ENCODE data around the gene PHF21A. TPM values are rescaled to one million over a fixed set of nuclear protein-coding genes. Genes with fewer than 3 reads are reported as not detected.

Gene PHF21A
- total RNA-seq, 1 experiment from 2014 or later = 7.0 TPM

DNA sequence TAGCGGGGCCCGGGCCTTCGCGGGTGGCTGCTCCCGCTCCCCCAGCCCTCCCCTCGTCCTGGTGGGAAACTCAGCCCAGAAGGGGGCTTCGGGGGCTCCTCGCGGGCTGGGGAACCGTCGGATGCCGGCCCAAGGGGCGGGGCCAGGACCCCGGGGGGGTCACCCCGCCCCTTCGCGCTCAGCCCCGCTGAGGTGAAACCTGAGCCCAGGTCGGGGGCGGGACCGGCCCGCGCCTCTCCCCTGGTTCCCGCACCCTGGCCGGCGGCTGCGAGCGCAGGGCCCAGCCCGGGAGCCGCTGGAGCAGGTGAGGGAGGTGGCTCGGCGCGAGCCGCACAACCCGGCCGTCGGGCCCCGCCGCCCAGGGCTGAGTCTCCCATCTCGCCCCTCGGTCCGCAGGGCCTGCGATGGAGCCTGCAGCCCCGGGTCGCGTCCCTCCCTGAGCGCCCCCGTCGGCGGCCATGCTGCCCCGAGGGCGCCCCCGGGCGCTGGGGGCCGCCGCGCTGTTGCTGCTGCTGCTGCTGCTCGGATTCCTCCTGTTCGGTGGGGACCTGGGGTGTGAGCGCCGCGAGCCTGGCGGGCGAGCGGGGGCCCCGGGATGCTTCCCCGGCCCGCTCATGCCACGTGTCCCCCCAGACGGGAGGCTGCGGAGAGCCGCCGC is 198.7 kb downstream of the PHF21A start, which contains the start of gene LARGE2:
Gene LARGE2, plus strand, starts transcription at position 232 of the 658 bp plus-strand sequence. Its CDS starts 227 bp downstream, at position 459.
- no peak for DNase-seq (ENCODE audit: low read depth)

DNA sequence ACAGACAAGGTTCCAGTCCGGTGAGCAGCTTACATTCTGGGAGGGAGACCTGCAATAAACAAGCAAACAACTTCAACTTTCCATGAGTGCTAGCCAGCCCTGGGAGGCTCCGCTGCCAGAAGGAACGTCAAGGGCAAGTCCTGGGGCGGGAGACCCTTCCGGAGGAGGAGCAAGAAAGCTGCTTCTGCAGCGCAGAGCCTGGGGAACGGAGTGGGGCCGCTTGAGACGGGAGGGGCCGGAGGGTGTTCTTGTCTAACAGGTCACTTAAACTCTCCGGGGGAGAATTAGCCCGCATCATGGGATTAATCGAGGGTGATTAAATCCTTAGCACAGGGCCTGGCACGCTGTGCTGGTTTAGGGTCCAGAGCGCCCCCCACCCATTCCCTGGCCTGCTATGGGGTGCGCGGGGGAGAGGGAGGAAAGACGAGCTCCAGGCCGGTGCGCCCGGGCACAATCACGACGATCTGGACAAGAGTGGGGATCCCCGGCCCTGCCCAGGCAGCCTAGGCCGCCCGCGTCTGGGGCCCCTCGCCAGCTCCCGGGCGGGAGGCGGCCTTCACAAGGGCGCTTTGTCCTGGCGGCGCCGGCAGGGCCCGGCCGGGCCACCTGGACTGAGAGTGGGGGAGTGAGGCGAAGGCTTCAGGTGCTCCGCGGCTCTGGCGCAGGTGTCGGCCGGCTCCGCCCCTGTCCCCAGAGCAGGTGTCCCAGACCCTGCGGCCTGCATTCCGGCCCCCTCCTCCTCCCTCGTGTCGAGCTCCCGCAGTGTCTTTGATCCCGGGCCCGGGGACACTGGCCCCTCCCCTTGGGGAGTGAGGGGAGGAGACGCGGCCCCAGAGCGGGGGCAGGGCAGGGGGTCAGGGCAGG is 199.5 kb downstream of the PHF21A start:
- DNase-seq (ENCODE audit: low read depth) = no peak

DNA sequence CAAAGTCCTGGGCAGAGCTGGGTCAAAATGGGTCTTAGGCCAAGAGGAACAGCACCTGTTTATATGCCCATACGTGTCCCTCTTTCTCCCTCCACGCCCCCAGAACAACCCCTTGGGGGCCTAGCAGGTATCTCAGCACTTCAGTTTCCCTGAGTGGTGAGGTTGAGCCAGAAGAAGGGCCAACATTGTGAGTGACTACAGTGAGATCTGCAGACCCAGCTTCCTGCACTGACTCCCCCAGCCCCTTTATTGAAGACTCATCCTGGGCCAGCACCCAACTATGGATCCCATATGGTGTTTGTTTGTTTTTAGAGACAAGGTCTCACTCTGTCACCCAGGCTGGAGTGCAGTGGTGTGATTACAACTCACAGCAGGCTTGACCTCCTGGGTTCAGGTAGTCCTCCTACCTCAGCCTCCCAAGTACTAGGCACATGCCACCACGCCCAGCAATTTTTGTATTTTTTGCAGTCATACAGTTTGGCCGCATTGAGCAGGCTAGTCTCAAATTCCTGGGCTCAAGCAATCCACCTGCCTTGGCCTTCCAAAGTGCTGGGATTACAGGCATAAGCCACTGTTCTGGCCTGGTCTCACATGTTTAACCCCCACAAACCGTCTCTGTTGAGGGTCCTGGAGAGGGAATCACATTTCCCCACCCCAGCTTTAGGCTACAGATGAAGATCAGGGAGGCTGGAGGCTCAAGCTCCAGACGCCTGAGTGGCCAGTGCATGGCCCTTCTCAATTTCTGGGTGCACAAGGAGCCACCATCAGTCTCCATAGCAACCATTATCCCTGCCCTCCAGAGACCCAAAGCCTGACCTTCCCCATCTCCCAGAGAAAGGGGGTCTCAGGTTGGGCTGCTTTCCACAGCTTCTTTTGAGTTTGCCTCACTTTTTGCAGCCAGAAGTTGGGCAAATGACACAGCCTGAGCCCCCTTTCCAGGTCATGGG is 200.4 kb downstream of the PHF21A start:
- DNase-seq (ENCODE audit: low read depth) = no peak

DNA sequence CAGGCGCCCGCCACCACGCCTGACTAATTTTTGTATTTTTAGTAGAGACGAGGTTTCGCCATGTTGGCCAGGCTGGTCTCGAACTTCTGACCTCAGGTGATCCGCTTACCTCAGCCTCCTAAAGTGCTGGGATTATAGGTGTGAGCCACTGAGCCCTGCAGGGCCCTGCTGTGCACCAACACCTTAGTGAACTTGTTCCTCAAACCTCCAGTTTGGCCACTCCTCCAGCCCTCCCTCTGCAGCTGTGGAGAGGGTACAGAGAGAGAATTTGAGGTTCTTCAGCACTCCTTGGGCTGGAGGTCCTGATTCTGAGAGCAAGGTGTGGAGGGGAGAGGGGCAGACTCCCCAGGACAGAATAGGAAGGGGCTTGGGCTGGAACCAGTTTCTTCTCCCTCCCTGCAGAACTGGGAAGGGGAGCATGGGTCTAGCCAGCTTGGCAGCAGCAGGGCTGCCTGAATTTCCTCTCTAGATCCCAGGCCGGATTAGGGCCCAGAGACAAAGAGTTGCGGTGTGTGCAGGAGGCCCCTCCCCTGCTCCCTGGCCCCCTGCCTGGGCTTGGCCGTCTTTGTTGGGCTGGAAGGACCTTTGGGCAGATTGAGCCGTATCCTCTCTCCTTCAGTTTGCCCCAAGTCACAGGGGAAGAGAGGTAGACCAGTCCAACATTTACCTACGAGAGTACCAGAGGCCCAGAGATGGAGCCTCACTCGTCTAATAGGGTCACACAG is 201.3 kb downstream of the PHF21A start:
- DNase-seq (ENCODE audit: low read depth) = no peak

DNA sequence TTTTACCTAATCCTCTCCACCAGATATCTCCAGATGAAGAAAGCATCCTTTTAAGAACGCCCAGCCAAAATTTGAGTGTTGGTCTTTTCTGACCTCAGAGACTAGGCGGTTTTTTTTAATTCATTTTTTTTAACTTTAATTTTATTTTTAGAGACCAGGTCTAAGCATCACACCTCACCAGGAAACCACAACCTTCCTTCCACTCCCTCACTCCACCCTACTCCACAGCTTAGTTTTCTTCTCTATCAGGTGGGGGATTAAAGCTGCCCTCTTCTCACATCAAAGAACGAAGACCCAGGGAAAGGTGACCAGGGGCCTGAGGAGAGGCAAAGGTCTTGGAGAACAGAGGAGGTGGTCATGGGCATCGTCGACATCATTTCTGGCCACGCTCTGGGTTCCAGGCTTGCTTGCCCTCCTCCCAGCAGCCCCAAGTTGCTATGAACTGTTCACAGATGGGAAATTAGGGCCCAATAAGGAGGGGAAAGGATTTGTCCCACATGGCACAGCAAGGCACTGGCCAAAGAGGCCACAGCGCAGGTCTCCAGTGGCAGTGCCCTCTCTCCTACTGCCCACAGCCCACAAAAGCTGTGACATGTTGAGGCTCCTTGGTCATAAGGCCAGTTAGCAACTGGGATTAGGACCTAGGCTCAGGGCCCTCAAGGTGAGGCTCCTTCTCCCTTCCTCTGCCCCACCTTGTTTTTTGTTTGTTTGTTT is 202.1 kb downstream of the PHF21A start:
- DNase-seq (ENCODE audit: low read depth) = no peak

- DNase-seq (ENCODE audit: low read depth) = peak; percentile 73
Measured at GRCh38 chr11:45918331-45918941, 202.8 kb downstream of the PHF21A start.

DNA sequence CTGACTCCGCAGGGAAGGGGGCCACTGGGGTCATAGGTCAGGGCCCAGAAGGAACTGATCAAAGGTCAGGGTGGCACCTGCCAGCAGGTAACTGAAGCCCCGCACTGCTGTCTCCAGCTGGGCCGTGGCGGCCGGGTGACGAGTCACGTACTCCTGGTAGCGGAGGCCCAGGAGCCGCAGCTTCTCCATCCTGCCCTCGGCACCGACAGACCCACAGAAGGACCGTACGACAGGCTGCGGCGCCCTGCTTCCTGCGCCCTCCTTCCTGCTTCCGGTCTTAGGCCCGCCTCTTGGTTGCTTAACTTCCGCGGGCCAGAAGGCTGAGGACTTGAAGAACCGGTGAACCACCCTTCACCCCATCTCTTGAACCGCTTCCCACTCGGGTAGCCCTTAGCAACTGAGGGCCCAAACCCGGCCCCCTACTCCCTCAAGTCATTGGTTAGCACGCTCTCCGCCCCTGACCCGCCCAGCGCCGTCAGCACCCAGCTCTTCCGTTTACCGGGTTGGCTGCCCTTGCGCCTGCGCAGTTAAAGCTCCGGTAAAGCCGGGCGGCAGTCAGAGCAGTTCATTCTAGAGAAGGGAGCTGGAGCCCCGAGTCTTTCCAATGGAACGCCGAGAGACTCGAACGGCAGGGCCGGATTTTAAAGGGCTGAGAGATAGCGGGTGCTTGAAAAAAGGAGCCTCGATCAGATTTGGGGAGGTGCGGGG is 203.5 kb downstream of the PHF21A start, which contains the start of gene PEX16:
Gene PEX16, minus strand, starts transcription at position 255 of the 708 bp plus-strand sequence. Its CDS starts 66 bp downstream, at position 189.
- DNase-seq (ENCODE audit: low read depth) = peak; percentile 99

DNA sequence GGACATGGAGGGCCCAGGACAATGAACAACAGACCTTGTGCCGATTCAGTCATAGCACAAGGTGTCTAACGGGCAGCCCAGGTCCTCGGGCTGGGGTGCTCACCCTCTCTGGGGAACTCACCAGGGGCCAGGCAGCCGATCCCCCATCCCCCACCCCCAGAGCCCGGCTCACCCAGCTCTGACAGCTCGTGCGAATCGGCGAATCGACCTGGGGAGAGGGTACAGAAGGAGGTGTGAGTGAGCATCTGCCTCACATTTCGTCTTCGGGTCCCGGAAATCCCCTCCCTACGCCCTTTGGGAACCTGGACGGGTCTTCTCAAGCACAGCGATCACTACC is 204.0 kb downstream of the PHF21A start:
- DNase-seq (ENCODE audit: low read depth) = no peak

- no peak for DNase-seq (ENCODE audit: low read depth)
Measured at GRCh38 chr11:45915446-45915845, 205.8 kb downstream of the PHF21A start.

DNA sequence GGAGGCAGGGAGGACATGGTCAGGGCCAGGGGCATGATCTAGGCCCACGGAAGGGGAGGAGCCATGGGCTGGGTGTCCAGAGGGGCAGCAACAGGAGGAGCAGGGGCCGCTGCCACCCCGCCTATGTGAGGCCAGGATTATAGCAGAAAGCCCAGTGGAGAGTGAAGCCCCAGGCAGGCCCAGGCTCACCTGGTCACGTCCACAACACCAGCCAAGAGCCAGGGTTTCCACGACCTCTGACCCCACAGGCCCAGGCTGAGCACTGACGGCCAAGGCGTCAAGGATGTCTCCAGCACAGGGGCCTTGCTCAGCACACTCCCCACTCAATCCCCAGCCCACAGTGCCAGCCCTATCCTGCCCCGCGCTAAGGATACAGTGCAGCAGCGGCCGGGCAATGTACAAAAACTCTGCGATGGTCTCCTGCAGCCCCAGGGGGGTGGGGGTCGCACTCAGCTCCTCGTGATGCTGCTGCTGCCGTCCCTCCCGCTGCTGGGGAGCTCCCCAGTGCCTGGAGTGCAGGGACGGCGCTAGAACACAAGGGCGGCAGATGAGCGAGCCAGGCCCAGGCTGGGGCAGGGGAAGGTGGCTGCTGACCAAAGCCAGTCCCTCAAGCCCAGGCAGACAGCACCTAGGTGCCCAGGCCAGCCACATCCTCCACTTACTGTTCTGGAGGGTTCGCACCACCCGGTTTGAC is 207.2 kb downstream of the PHF21A start:
- DNase-seq (ENCODE audit: low read depth) = no peak

DNA sequence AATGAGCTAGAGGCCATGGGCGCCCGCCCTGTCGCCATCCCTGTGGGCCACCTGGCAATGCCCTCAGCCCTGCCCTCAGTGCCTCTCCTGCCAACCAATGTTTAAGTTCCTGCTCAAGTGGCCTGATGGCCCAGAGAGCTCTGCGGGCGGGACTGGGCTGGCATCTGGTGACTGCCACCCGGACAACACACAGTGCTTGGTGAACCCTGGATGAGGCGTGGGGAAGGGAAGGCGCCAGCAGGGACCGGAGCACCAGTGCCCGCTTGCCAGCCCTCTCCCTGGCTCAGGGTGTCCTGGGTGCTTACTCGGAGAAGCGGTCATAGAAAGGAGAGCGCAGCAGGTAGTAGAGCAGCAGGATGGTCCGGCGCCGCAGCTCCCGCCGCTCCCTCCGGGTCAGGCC is 207.7 kb downstream of the PHF21A start:
- DNase-seq (ENCODE audit: low read depth) = no peak

DNA sequence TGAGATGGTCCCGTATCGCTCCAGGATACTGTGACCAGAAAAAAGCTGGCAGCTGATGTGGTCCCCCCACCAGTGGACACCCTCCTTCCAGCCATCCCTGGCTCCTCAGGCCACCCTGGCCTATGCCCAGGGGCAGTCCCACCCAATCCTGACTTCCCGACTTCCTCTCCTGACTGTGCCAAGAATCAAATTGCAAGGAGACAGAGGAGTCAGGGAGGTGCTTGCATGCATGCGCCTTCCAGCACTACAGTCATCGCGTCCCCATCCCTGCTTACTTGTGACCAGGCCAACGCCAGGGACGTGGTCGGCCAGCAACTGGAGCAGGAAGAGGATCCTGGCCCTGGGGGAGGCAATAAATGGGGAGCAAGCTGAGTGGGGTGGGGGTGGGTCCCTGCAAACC is 210.6 kb downstream of the PHF21A start:
- DNase-seq (ENCODE audit: low read depth) = no peak

DNA sequence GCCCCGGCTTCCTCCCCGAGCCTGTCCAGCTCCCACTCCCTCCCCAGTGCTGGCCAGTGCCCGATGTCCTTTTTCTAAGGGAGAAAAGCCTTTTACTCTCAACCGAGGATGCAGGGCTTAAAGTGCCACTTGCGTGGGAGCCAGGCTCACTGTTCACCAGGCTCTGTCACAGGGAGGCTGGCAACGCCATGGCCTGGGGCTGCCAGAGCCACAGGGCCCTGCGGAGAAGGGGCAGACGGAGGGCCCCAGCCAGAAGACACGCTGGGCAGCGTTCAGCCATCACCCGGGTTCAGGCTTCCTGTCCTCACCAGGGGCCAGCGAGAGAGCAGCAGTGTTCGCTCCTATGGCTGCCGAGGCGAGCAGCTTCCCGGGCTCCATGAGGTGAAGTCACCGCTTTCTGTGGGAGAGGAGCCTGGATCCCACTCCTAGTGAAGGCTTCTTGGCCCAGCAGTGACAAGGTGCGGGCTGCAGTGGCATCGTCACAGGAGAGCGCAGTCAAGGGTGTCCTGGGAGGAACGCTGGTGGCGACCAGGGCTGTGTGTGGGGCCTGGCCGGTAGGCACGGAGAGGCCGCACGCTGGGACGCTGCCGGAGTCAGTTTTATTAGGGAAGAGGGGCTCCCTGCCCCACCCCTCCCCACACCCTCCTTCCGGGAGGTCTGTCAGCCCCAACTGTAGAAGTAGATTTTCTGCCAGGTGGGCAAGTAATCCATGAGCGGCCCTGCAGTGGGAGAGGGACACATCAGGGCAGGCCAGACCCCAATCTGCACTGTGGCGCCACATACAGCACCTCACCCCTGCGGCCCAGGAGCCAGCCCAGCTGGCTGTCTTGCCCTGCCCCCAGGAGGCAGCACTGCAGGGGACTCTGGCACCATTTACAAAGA is 211.4 kb downstream of the PHF21A start:
- DNase-seq (ENCODE audit: low read depth) = no peak

DNA sequence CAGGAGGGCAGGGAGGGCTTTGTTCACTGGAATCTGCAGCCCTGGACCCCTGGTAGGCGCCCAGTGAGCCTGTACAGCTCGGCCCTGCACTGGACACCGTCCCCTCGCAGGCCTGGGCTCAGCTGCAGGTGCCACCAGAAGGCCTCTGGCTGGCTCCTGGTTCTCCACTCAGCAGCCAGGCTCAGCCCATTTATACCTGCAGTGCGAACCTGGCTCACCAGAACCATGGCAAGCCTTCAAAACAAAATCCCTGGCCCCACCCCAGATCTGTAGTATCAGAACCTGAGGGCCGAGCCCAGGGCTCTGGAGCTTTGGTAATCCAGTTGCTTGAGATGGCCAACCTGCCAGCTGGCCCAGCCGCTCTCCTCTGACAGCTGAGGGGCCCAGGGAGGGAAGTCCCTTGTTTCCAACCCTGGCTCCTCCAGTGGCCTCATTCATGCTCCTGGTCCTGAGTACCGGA is 213.3 kb downstream of the PHF21A start:
- DNase-seq (ENCODE audit: low read depth) = no peak

DNA sequence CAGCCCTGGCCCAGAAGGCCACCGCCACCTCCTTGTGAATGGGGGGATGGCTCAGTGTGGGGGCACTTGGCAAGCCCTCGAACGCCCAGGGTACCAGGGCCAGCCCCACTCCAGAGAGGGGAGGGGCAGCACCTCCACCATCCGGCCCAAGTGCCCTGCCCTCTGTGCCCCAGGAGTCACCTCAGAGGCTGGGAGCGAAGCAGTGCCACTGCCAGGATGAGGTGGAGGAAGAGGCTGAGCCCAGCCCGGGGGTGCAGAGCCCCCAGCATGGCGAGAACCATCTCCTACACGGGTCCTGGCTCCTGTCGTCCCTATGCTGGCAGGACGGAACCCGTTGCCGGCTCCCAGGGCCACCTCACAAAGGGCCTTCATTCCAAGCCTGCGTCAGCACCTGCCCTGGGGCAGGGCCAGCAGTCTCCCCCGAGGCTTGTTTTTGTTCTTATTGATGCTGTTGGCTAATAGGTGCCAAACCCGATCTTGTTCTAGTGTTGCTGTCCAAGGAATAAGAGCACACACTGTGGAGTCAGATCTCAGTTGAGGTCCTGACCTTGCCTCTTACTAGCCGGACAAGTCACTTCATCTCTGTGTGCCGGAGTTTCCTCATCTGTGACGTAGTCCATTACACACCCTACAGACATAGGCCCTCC is 214.2 kb downstream of the PHF21A start, which contains the start of gene FREY1:
Gene FREY1, minus strand, starts transcription at position 307 of the 647 bp plus-strand sequence. Its CDS starts 26 bp downstream, at position 281.
- no peak for DNase-seq (ENCODE audit: low read depth)

DNA sequence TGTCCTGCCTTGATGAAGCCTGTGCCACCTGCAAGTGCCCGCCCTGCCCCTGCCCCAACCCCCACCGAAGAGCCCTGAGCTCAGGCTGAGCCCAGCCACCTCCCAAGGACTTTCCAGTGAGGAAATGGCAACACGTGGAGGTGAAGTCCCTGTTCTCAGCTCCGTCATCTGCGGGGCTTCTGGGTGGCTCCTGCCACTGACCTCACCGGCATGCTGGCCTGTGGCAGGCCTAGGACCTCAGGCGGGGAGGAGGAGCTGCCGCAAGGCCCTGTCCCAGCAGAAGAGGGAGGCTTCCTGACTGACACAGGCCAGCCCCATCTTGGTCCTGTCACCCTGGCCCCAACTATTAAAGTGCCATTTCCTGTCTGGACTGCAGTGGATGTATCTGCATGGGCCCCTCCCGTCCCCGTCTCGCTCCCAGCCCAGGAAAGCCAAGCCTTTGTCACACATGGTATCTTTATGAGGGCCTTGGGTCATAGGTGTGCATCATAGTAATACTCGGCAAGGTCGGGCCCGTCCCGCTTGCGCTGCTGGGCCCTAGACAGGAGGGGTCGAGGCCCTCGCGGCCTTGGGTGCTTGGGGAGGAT is 215.1 kb downstream of the PHF21A start:
- no peak for DNase-seq (ENCODE audit: low read depth)
